HG02852 (cell line): Measurements from ENCODE around the gene NGRN.
"Not testable (repeated sequence)": the region's sequence is repeated elsewhere in the genome, so short reads cannot be mapped to it uniquely, and the experiment has no call there.

Experiments used
- ATAC-seq: cut with Tn5 transposase; IDR thresholded peaks from one replicate; pipeline ENCODE4 v1.9.1; 2021; ENCODE audit warnings: mild to moderate bottlenecking, moderate library complexity; ENCODE audit not compliant: unreplicated experiment

The NGRN gene

GRCh38 chr15:90281637-90282036, 16.2 kb downstream of the NGRN start:
- ATAC-seq, result not testable (repeated sequence)

- ATAC-seq, result no peak
These were observed 21.2 kb downstream of the NGRN start for GRCh38 chr15:90286678-90287077.

- no peak for ATAC-seq
These were observed 21.6 kb downstream of the NGRN start for GRCh38 chr15:90287101-90287500.

- no peak for ATAC-seq
These were observed 22.5 kb downstream of the NGRN start for GRCh38 chr15:90287946-90288345.

GRCh38 chr15:90291679-90292356, 26.3 kb downstream of the NGRN start:
- no peak for ATAC-seq

- not testable (repeated sequence) for ATAC-seq
These were observed 27.8 kb downstream of the NGRN start for GRCh38 chr15:90293040-90293810.

GRCh38 chr15:90294159-90294558, 28.7 kb downstream of the NGRN start:
- no peak for ATAC-seq

- no peak for ATAC-seq
These were observed 29.3 kb downstream of the NGRN start for GRCh38 chr15:90294601-90295269.

- no peak for ATAC-seq
These were observed 29.8 kb downstream of the NGRN start for GRCh38 chr15:90295270-90295648.

- not testable (repeated sequence) for ATAC-seq
These were observed 30.9 kb downstream of the NGRN start for GRCh38 chr15:90296316-90296884.

- no peak for ATAC-seq
These were observed 31.5 kb downstream of the NGRN start for GRCh38 chr15:90297021-90297420.

- ATAC-seq, result no peak
These were observed 35.1 kb downstream of the NGRN start for GRCh38 chr15:90300541-90300940.

GRCh38 chr15:90300988-90301706, 35.7 kb downstream of the NGRN start:
- ATAC-seq, result no peak

- ATAC-seq, result no peak
These were observed 36.3 kb downstream of the NGRN start for GRCh38 chr15:90301707-90302300.

GRCh38 chr15:90305355-90305754, 39.9 kb downstream of the NGRN start:
- ATAC-seq, result not testable (repeated sequence)

GRCh38 chr15:90305932-90306331, 40.5 kb downstream of the NGRN start:
- ATAC-seq, result no peak

- ATAC-seq, result peak; percentile 82
These were observed 41.1 kb downstream of the NGRN start for GRCh38 chr15:90306560-90306959.

- no peak for ATAC-seq
These were observed 42.2 kb downstream of the NGRN start for GRCh38 chr15:90307661-90308060.

- no peak for ATAC-seq
These were observed 43.5 kb downstream of the NGRN start for GRCh38 chr15:90309020-90309419.

GRCh38 chr15:90315278-90315982, 50.0 kb downstream of the NGRN start:
- no peak for ATAC-seq
